Breast epithelium (tissue), 4 donors: Measurements from ENCODE around the gene PARD3B. TPM values are rescaled to one million over a fixed set of nuclear protein-coding genes. Genes with fewer than 3 reads are reported as not detected.

Experiments
- DNase-seq, 2 donors: peaks; one replicate each; pipeline ENCODE4 v3.0.0-alpha.2; 2019; ENCODE audit warnings: low spot score in 2 of 2
- H3K27ac ChIP-seq, 2 donors: fragments of 200-600 bp; sonication (generic) in 1 of 2; one replicate each; pipeline ENCODE4 v1.5.1; 2016 to 2019; ENCODE audit warnings: mild to moderate bottlenecking in 1 of 2
- H3K27me3 ChIP-seq, 2 donors: fragments of 200-600 bp; sonication (generic) in 1 of 2; one replicate each; pipeline versions ENCODE4 v1.5.1 to v1.6.0; 2017 to 2019; ENCODE audit warnings: control low read depth in 1 of 2, mild to moderate bottlenecking in 1 of 2
- H3K36me3 ChIP-seq: fragments of 200-600 bp; one replicate; pipeline ENCODE4 v1.5.1; 2019
- H3K4me1 ChIP-seq, 2 donors: fragments of 200-600 bp; sonication (generic); one replicate each; pipeline ENCODE4 v1.5.1; 2016 to 2019; ENCODE audit warnings: control low read depth in 1 of 2
- H3K4me3 ChIP-seq, 3 donors: fragments of 200-600 bp; sonication (generic); 1 replicate in 2 of 3; 2 replicates in 1 of 3; pipeline ENCODE4 v1.5.1; 2016 to 2019; ENCODE audit warnings: mild to moderate bottlenecking in 3 of 3, moderate library complexity in 2 of 3
- H3K9me3 ChIP-seq, 2 donors: fragments of 200-600 bp; sonication (generic) in 1 of 2; one replicate each; pipeline ENCODE4 v1.5.1; 2016 to 2019; ENCODE audit warnings: control low read depth in 1 of 2
- POLR2A ChIP-seq: fragments of 450-650 bp; IDR thresholded peaks from one replicate; pipeline ENCODE4 v1.6.1; 2016; ENCODE audit warnings: antibody characterized with exemption, mild to moderate bottlenecking, moderate library complexity
- POLR2AphosphoS5 ChIP-seq, 3 donors: sonication (generic); formaldehyde crosslinking; IDR thresholded peaks; one replicate each; pipeline ENCODE4 v1.6.1; 2017; ENCODE audit warnings: antibody characterized with exemption in 3 of 3
- intact Hi-C: fragments of 100-400 bp; cut with DNase I; formaldehyde crosslinking; loops from one replicate; pipeline ENCODE4 v1.15.1; 2023; ENCODE audit warnings: low total_unique reads
- total RNA-seq, 3 donors: library from RNA; depleted of rRNA; stranded (reverse); fragments of >200 nt; gene quantifications; one replicate each; pipeline ENCODE4 v1.1.0, GENCODE V29; 2016
- TF ChIP-seq, protein P1 (sequence below), 3 donors: fragments of 450-650 bp; IDR thresholded peaks; one replicate each; pipeline ENCODE4 v1.5.1; 2016 to 2017; ENCODE audit warnings: antibody characterized with exemption in 3 of 3, mild to moderate bottlenecking in 3 of 3, moderate library complexity in 3 of 3

The PARD3B gene
- total RNA-seq, 3 donors from 2014 or later = 24.6 to 66.2 (median 25.9) TPM

- no peaks in the 10 kb centered on the region for H3K4me1 ChIP-seq
- no peaks in the 10 kb centered on the region for H3K36me3 ChIP-seq
- DNase-seq = no peak
- no peak overlapping the region for H3K27ac ChIP-seq
- no peaks in the 10 kb centered on the region for H3K27me3 ChIP-seq
- no peaks in the 10 kb centered on the region for H3K9me3 ChIP-seq
- intact Hi-C loops = no loop called here
- no peak overlapping the region for H3K4me3 ChIP-seq
- TF ChIP-seq POLR2A (no peak), POLR2AphosphoS5 (IDR thresholded peaks at IDR 0.05) (no peak)
- TF ChIP-seq, protein P1, sequence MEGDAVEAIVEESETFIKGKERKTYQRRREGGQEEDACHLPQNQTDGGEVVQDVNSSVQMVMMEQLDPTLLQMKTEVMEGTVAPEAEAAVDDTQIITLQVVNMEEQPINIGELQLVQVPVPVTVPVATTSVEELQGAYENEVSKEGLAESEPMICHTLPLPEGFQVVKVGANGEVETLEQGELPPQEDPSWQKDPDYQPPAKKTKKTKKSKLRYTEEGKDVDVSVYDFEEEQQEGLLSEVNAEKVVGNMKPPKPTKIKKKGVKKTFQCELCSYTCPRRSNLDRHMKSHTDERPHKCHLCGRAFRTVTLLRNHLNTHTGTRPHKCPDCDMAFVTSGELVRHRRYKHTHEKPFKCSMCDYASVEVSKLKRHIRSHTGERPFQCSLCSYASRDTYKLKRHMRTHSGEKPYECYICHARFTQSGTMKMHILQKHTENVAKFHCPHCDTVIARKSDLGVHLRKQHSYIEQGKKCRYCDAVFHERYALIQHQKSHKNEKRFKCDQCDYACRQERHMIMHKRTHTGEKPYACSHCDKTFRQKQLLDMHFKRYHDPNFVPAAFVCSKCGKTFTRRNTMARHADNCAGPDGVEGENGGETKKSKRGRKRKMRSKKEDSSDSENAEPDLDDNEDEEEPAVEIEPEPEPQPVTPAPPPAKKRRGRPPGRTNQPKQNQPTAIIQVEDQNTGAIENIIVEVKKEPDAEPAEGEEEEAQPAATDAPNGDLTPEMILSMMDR (IDR thresholded peaks at IDR 0.05) = no peak
Observed at GRCh38 chr2:204571041-204571440, 25.8 kb downstream of the PARD3B start.

DNA sequence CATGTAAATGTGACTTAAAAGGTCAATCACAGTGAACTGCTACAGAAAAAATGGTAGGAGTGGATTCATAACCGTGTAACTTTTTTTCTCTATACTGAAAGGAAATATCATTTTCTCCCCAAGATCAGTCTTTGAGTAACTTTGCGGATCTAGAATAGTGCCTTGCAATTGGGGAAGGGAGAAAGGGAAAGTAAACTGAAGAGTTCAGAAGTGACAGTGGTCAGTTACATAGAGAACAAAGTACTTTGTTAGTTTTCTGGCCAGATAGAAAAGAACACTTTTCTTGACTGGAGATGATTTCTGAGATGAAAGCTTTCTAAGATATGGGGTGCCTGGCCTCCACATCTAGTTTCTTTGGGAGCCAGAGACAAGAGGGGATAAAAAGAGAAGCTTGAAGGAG lies 26.6 kb downstream of the PARD3B start:
- no peaks in the 10 kb centered on the region for H3K4me1 ChIP-seq

DNA sequence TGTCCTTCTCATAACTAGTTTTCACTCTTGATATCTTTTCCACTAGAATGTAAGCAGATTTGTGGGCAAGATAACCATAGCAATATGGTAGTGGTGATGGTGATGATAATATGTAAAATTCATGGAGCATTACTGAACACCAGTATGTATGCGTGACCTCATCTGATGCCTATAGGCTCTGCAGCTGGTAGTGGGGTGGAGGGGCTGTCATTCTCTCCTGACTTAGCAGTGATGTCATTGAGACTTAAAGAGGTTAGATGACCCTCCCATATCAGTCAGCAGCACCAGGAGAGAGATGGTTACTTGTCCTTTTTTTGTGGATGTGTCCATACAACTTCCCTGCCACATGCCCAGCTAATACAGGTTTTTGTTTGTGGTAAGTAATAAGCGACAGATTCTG lies 27.9 kb downstream of the PARD3B start:
- Histone ChIP-seq H3K36me3 (no peaks in the 10 kb centered on the region), H3K27ac (no peak overlapping the region), H3K27me3 (no peaks in the 10 kb centered on the region), H3K4me3 (no peak overlapping the region), H3K4me1 (no peaks in the 10 kb centered on the region), H3K9me3 (no peaks in the 10 kb centered on the region)
- no peak for DNase-seq
- intact Hi-C loops = no loop called here
- TF ChIP-seq POLR2A (no peak), POLR2AphosphoS5 (IDR thresholded peaks at IDR 0.05) (no peak)
- TF ChIP-seq, protein P1 (IDR thresholded peaks at IDR 0.05) = no peak

More for the DNA sequence above, 26.6 kb downstream of the PARD3B start:
- TF ChIP-seq POLR2A = no peak
- TF ChIP-seq POLR2AphosphoS5 (IDR thresholded peaks at IDR 0.05) = no peak
- TF ChIP-seq, protein P1 (IDR thresholded peaks at IDR 0.05) = no peak
- no peaks in the 10 kb centered on the region for H3K9me3 ChIP-seq
- H3K4me3 ChIP-seq = no peak overlapping the region
- no peak overlapping the region for H3K27ac ChIP-seq
- no peaks in the 10 kb centered on the region for H3K27me3 ChIP-seq
- H3K36me3 ChIP-seq = no peaks in the 10 kb centered on the region
- DNase-seq = no peak
- intact Hi-C loops = no loop called here

- Histone ChIP-seq H3K27me3 (no peaks in the 10 kb centered on the region), H3K36me3 (no peaks in the 10 kb centered on the region), H3K4me1 (no peaks in the 10 kb centered on the region), H3K9me3 (no peaks in the 10 kb centered on the region), H3K4me3 (no peak overlapping the region), H3K27ac (no peak overlapping the region)
- intact Hi-C loops = no loop called here
- DNase-seq = no peak
- TF ChIP-seq POLR2AphosphoS5 (IDR thresholded peaks at IDR 0.05) = no peak
- no peak for TF ChIP-seq POLR2A
- TF ChIP-seq, protein P1 (IDR thresholded peaks at IDR 0.05) = no peak
Observed at GRCh38 chr2:204574486-204574885, 29.2 kb downstream of the PARD3B start.

GRCh38 chr2:204575463-204575862 lies 30.2 kb downstream of the PARD3B start:
- Histone ChIP-seq H3K9me3 (no peaks in the 10 kb centered on the region), H3K27ac (no peak overlapping the region), H3K4me1 (no peaks in the 10 kb centered on the region), H3K27me3 (no peaks in the 10 kb centered on the region), H3K4me3 (no peak overlapping the region), H3K36me3 (no peaks in the 10 kb centered on the region)
- no peak for DNase-seq
- intact Hi-C loops = no loop called here
- TF ChIP-seq POLR2AphosphoS5 (IDR thresholded peaks at IDR 0.05) = no peak
